HEK293T (cell line): Measurements from ENCODE around the gene SLC10A1.

Source experiments
- ARNT ChIP-seq: fragments of 450-650 bp; IDR thresholded peaks from 2 replicates; pipeline ENCODE4 v1.6.1; 2017; ENCODE audit warnings: mild to moderate bottlenecking
- BHLHE40 ChIP-seq: fragments of 450-650 bp; IDR thresholded peaks from 2 replicates; pipeline ENCODE4 v1.6.1; 2016; ENCODE audit warnings: mild to moderate bottlenecking, moderate library complexity, borderline replicate concordance
- CTBP1 ChIP-seq: fragments of 450-650 bp; IDR thresholded peaks from 2 replicates; pipeline ENCODE4 v1.6.1; 2016; ENCODE audit warnings: borderline replicate concordance
- ELF4 ChIP-seq: fragments of 450-650 bp; IDR thresholded peaks from 2 replicates; pipeline ENCODE4 v1.6.1; 2017; ENCODE audit warnings: antibody characterized with exemption
- FOXA1 ChIP-seq: fragments of 450-650 bp; IDR thresholded peaks from 2 replicates; pipeline ENCODE4 v1.6.1; 2016; ENCODE audit warnings: mild to moderate bottlenecking
- FOXK2 ChIP-seq: fragments of 450-650 bp; IDR thresholded peaks from 2 replicates; pipeline ENCODE4 v1.6.1; 2016; ENCODE audit warnings: mild to moderate bottlenecking
- FOXM1 ChIP-seq: fragments of 450-650 bp; IDR thresholded peaks from 2 replicates; pipeline ENCODE4 v1.6.1; 2017; ENCODE audit warnings: mild to moderate bottlenecking, borderline replicate concordance
- HDGF ChIP-seq: fragments of 450-650 bp; IDR thresholded peaks from 2 replicates; pipeline ENCODE4 v1.6.1; 2017; ENCODE audit warnings: antibody characterized with exemption, borderline replicate concordance
- L3MBTL2 ChIP-seq: fragments of 450-650 bp; conservative IDR thresholded peaks from 2 replicates; pipeline ENCODE4 v1.6.1; 2016; ENCODE audit warnings: mild to moderate bottlenecking
- PKNOX1 ChIP-seq: fragments of 450-650 bp; IDR thresholded peaks from 2 replicates; pipeline ENCODE4 v1.6.1; 2016
- SP1 ChIP-seq: fragments of 450-650 bp; IDR thresholded peaks from 2 replicates; pipeline ENCODE4 v1.6.1; 2017
- SUZ12 ChIP-seq: fragments of 450-650 bp; IDR thresholded peaks from 2 replicates; pipeline ENCODE4 v1.6.1; 2016; ENCODE audit warnings: mild to moderate bottlenecking
- ZNF384 ChIP-seq: fragments of 450-650 bp; IDR thresholded peaks from 2 replicates; pipeline ENCODE4 v1.6.1; 2016

- TF ChIP-seq ARNT (no peak), SP1 (no peak), PKNOX1 (no peak), BHLHE40 (no peak), FOXA1 (no peak), ELF4 (no peak), CTBP1 (no peak), FOXM1 (no peak), SUZ12 (no peak), HDGF (no peak), L3MBTL2 (no peak), FOXK2 (no peak), ZNF384 (no peak)
These were observed 12.1 kb upstream of the SLC10A1 start for GRCh38 chr14:69808919-69809808.
